IPS-18a (cell line): ENCODE measurements around the gene DCC.

Experiments used
- H3K27ac ChIP-seq: one replicate; pipeline ENCODE4 v1.5.1; 2013; ENCODE audit warnings: low read length
- H3K27me3 ChIP-seq: one replicate; pipeline ENCODE4 v1.6.1; 2013; ENCODE audit warnings: mild to moderate bottlenecking, low read length; ENCODE audit not compliant: control insufficient read depth, insufficient read depth
- H3K36me3 ChIP-seq: one replicate; pipeline ENCODE4 v1.6.1; 2013; ENCODE audit warnings: low read depth, low read length; ENCODE audit not compliant: control insufficient read depth
- H3K4me1 ChIP-seq: one replicate; pipeline ENCODE4 v1.6.1; 2013; ENCODE audit warnings: low read depth, low read length; ENCODE audit not compliant: control insufficient read depth
- H3K4me3 ChIP-seq: one replicate; pipeline ENCODE4 v1.5.1; 2013; ENCODE audit warnings: low read length
- H3K9ac ChIP-seq: one replicate; pipeline ENCODE4 v1.6.1; 2013; ENCODE audit warnings: mild to moderate bottlenecking, low read length, moderate library complexity
- H3K9me3 ChIP-seq: one replicate; pipeline ENCODE4 v1.6.1; 2013; ENCODE audit warnings: low read depth, low read length; ENCODE audit not compliant: control insufficient read depth

Gene DCC

GRCh38 chr18:53115876-53116585, 776.0 kb downstream of the DCC start:
- no peaks in the 10 kb centered on the region for H3K27me3 ChIP-seq
- H3K9ac ChIP-seq = no peak overlapping the region
- no peaks in the 10 kb centered on the region for H3K9me3 ChIP-seq
- H3K36me3 ChIP-seq = no peaks in the 10 kb centered on the region
- no peak overlapping the region for H3K4me3 ChIP-seq
- H3K4me1 ChIP-seq = peaks cover 3% of the 10 kb centered on the region
- no peak overlapping the region for H3K27ac ChIP-seq

GRCh38 chr18:53117851-53118250, 777.9 kb downstream of the DCC start:
- H3K9ac ChIP-seq = no peak overlapping the region
- H3K27ac ChIP-seq = no peak overlapping the region
- no peaks in the 10 kb centered on the region for H3K27me3 ChIP-seq
- no peaks in the 10 kb centered on the region for H3K9me3 ChIP-seq
- H3K4me3 ChIP-seq = no peak overlapping the region
- H3K36me3 ChIP-seq = no peaks in the 10 kb centered on the region
- H3K4me1 ChIP-seq = peaks cover 3% of the 10 kb centered on the region

GRCh38 chr18:53126210-53126609, 786.2 kb downstream of the DCC start:
- H3K27ac ChIP-seq = no peak overlapping the region

GRCh38 chr18:53131001-53131400, 791.0 kb downstream of the DCC start:
- peaks cover 6% of the 10 kb centered on the region for H3K4me1 ChIP-seq
- no peak overlapping the region for H3K4me3 ChIP-seq
- no peaks in the 10 kb centered on the region for H3K9me3 ChIP-seq
- no peaks in the 10 kb centered on the region for H3K27me3 ChIP-seq
- no peak overlapping the region for H3K9ac ChIP-seq
- no peak overlapping the region for H3K27ac ChIP-seq
- no peaks in the 10 kb centered on the region for H3K36me3 ChIP-seq

More at GRCh38 chr18:53126210-53126609, 786.2 kb downstream of the DCC start:
- Histone ChIP-seq H3K9me3 (no peaks in the 10 kb centered on the region), H3K9ac (no peak overlapping the region), H3K4me1 (peaks cover 7% of the 10 kb centered on the region), H3K27me3 (no peaks in the 10 kb centered on the region), H3K4me3 (no peak overlapping the region), H3K36me3 (no peaks in the 10 kb centered on the region)

- H3K27me3 ChIP-seq = no peaks in the 10 kb centered on the region
- no peak overlapping the region for H3K27ac ChIP-seq
- H3K4me3 ChIP-seq = no peak overlapping the region
- no peak overlapping the region for H3K9ac ChIP-seq
- no peaks in the 10 kb centered on the region for H3K9me3 ChIP-seq
- H3K36me3 ChIP-seq = no peaks in the 10 kb centered on the region
- H3K4me1 ChIP-seq = no peaks in the 10 kb centered on the region
These were observed 794.7 kb downstream of the DCC start for GRCh38 chr18:53134711-53135110.

- no peaks in the 10 kb centered on the region for H3K36me3 ChIP-seq
- no peak overlapping the region for H3K9ac ChIP-seq
- H3K4me3 ChIP-seq = no peak overlapping the region
- no peak overlapping the region for H3K27ac ChIP-seq
- no peaks in the 10 kb centered on the region for H3K9me3 ChIP-seq
- no peaks in the 10 kb centered on the region for H3K4me1 ChIP-seq
- no peaks in the 10 kb centered on the region for H3K27me3 ChIP-seq
These were observed 795.7 kb downstream of the DCC start for GRCh38 chr18:53135654-53136053.

- H3K36me3 ChIP-seq = no peaks in the 10 kb centered on the region
- H3K27ac ChIP-seq = no peak overlapping the region
- H3K9me3 ChIP-seq = no peaks in the 10 kb centered on the region
- H3K9ac ChIP-seq = no peak overlapping the region
- no peaks in the 10 kb centered on the region for H3K4me1 ChIP-seq
- H3K27me3 ChIP-seq = no peaks in the 10 kb centered on the region
- H3K4me3 ChIP-seq = no peak overlapping the region
These were observed 799.9 kb downstream of the DCC start for GRCh38 chr18:53139746-53140500.

GRCh38 chr18:53142005-53142404, 802.0 kb downstream of the DCC start:
- Histone ChIP-seq H3K27me3 (no peaks in the 10 kb centered on the region), H3K9me3 (no peaks in the 10 kb centered on the region), H3K27ac (no peak overlapping the region), H3K9ac (no peak overlapping the region), H3K4me1 (no peaks in the 10 kb centered on the region), H3K36me3 (no peaks in the 10 kb centered on the region), H3K4me3 (no peak overlapping the region)

GRCh38 chr18:53147472-53147871, 807.5 kb downstream of the DCC start:
- Histone ChIP-seq H3K9ac (no peak overlapping the region), H3K4me1 (no peaks in the 10 kb centered on the region), H3K36me3 (no peaks in the 10 kb centered on the region), H3K4me3 (no peak overlapping the region), H3K27me3 (no peaks in the 10 kb centered on the region), H3K9me3 (no peaks in the 10 kb centered on the region), H3K27ac (no peak overlapping the region)

GRCh38 chr18:53148123-53148522, 808.1 kb downstream of the DCC start:
- H3K9ac ChIP-seq = no peak overlapping the region
- no peak overlapping the region for H3K27ac ChIP-seq
- no peak overlapping the region for H3K4me3 ChIP-seq
- H3K36me3 ChIP-seq = no peaks in the 10 kb centered on the region
- no peaks in the 10 kb centered on the region for H3K27me3 ChIP-seq
- no peaks in the 10 kb centered on the region for H3K4me1 ChIP-seq
- H3K9me3 ChIP-seq = no peaks in the 10 kb centered on the region

- no peaks in the 10 kb centered on the region for H3K4me1 ChIP-seq
- no peaks in the 10 kb centered on the region for H3K9me3 ChIP-seq
- no peak overlapping the region for H3K9ac ChIP-seq
- H3K27me3 ChIP-seq = no peaks in the 10 kb centered on the region
- no peaks in the 10 kb centered on the region for H3K36me3 ChIP-seq
- H3K4me3 ChIP-seq = no peak overlapping the region
- H3K27ac ChIP-seq = no peak overlapping the region
These were observed 812.5 kb downstream of the DCC start for GRCh38 chr18:53152476-53152875.

GRCh38 chr18:53153281-53153680, 813.3 kb downstream of the DCC start:
- no peak overlapping the region for H3K9ac ChIP-seq
- H3K27me3 ChIP-seq = no peaks in the 10 kb centered on the region
- no peaks in the 10 kb centered on the region for H3K4me1 ChIP-seq
- H3K9me3 ChIP-seq = no peaks in the 10 kb centered on the region
- no peak overlapping the region for H3K4me3 ChIP-seq
- H3K27ac ChIP-seq = no peak overlapping the region
- H3K36me3 ChIP-seq = no peaks in the 10 kb centered on the region
